ENCODE results near the gene GNAI3. TPM values are rescaled to one million over a fixed set of nuclear protein-coding genes. Genes with fewer than 3 reads are reported as not detected.
A peak's percentile ranks its signal among the peaks of the same experiment; 100 is the strongest.

The GNAI3 gene
- total RNA-seq, result 12.9 and 14.3 TPM in 2 replicates

GRCh38 chr1:109548321-109549267 is at the start of gene GNAI3:
GNAI3 (plus strand) TSS chr1:109548615; CDS start chr1:109548721, 106 bp downstream.

DNA sequence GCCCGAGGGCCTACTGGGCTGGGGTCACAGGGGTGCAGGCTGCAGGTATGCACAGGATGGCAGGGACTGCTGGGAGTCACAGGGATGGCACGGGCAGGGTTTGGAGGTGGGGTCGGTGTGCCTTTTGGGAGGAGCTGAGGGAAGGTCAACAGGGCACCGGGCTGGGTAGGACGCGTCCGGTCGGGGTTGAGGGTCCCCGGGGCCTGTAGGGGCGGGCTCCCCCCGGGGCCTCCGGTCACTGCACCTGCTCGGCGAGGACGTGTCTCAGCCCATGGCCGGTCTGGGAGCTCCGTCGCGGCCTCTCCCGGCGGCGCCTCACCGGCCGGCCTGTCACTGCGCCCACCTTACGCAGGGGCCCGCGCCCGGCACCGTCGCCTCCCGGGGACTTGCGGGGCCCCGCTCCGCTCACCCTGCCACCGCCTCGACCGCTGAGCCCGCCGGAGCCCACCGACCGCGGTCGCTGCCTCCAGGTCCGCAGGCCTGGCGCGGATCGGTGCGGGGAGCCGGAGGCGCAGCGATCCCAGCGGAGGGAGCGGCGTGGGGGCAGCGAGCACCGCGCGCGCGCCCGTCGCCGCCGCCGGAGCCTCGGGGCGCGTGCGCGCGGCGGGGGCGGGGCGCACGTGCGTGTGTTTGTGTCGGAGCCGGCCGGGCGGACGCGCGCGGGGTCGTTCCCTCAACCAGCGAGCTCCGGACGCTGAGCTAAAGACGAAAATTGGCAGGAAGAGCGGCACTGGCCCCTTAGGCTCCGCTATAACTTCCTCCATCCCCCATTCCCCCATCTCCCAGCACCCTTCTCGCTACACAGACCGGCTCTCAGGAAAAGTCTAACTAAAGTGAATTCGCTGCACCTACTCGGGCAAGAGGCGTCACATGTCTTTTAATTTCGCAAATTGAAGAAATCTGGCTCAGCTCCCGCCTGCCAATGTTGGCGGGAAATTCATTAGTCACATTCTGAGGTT is 39.0 kb upstream of the GNAI3 start, which contains the start of gene AMIGO1:
AMIGO1 (minus strand) TSS at position 552 of the 959 bp plus-strand sequence. CDS start 815 bp downstream, outside the sequence.

DNA sequence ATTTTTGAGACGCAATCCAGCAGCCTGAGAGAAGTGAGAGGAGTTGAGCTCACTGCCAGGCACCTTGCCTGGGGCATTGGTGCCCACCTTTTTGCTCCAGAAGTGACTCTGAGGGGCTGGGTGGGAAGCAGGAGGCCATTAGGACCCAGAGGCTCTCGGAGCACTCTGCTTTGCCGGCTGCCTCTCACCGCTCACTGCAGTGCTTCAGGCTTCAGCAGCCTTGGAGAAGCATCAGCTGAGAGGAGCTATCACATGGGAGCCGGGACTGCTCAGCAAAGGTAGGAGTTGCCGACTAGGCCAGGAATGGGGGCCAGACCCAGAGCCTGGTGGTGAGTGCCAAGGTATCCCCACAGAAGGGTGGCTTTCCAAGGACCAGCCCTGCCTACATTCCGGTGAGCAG is 8.7 kb upstream of the GNAI3 start, which contains the start of gene GPR61:
GPR61 (plus strand) TSS at position 197 of the 400 bp plus-strand sequence. CDS start 3,151 bp downstream, outside the sequence.

GRCh38 chr1:109619576-109620400 is 71.4 kb downstream of the GNAI3 start, which contains the start of the genes AMPD2 and GNAT2:
AMPD2 (plus strand) TSS chr1:109619837; CDS start chr1:109621176, 1,339 bp downstream.
GNAT2 (minus strand) TSS chr1:109619616; CDS start chr1:109612870, 6,746 bp downstream.

DNA sequence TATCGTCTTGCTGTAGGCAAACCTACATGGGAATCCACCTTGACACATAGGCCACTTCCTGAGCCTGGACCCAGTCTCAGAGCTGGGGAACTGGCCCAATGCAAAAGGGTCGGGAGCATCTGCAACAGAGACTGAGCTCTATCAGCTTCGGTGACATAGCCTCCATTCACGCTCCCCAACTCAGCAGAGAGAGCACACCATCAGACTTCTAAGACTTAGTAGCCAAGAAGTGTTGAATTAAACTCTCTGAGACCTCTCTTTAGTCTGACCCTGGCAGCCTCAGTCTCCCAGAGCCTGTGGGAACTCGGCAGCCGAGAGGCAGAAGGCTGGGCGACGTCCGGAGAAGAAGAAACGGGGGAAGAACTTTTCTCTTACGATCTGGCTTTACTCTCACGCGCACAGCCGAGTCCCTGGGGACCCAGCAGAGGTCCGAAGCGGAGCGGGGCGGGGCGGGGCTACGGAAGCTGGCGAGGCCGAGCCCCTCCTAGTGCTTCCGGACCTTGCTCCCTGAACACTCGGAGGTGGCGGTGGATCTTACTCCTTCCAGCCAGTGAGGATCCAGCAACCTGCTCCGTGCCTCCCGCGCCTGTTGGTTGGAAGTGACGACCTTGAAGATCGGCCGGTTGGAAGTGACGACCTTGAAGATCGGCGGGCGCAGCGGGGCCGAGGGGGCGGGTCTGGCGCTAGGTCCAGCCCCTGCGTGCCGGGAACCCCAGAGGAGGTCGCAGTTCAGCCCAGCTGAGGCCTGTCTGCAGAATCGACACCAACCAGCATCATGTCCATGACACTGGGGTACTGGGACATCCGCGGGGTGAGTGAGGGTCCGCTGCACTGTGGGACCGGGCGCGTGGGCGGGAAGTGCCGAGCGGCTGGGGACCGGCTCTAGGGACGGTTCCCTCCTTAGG is 107.5 kb downstream of the GNAI3 start, which contains the start of gene GSTM4:
GSTM4 (plus strand) TSS at position 485 of the 905 bp plus-strand sequence; CDS start at position 776, 291 bp downstream.

GRCh38 chr1:109667452-109668122 is 119.2 kb downstream of the GNAI3 start, which contains the start of gene GSTM2:
GSTM2 (plus strand) TSS chr1:109668057; CDS start chr1:109668116, 59 bp downstream.

Small RNA genes within 50 kb of the gene (small RNA-seq; reads per million reads assigned to genes)
- gene RNU6V, result 9.3 reads per million, percentile 90 among the genes with 10 or more reads in this experiment

Other genes with a start within 250 kb of the GNAI3 start
- gene MYBPHL, start 241.6 kb upstream of the GNAI3 start, total RNA-seq, result not detected in 2 replicates
- 9.6 and 13.1 TPM in 2 replicates for gene SORT1, start 150.7 kb upstream of the GNAI3 start, total RNA-seq
- gene PSMA5, start 122.2 kb upstream of the GNAI3 start, total RNA-seq, result 31.3 and 47.8 TPM in 2 replicates
- under 0.01 and 0.12 TPM in 2 replicates for gene SYPL2, start 82.1 kb upstream of the GNAI3 start, total RNA-seq
- 3.5 and 3.7 TPM in 2 replicates for gene ATXN7L2, start 64.7 kb upstream of the GNAI3 start, total RNA-seq
- gene CYB561D1, start 54.5 kb upstream of the GNAI3 start, total RNA-seq, result 11.7 and 12.2 TPM in 2 replicates
- 3.3 and 4.9 TPM in 2 replicates for gene AMIGO1, start 38.9 kb upstream of the GNAI3 start, total RNA-seq
- gene GPR61, start 8.7 kb upstream of the GNAI3 start, total RNA-seq, result not detected in 2 replicates
- gene GNAT2, start 71.0 kb downstream of the GNAI3 start, total RNA-seq, result 0.16 TPM in 1 of 2 replicates, not detected in the other
- gene AMPD2, start 71.2 kb downstream of the GNAI3 start, total RNA-seq, result 140 and 147 TPM in 2 replicates
- 16.5 and 17.5 TPM in 2 replicates for gene GSTM4, start 107.5 kb downstream of the GNAI3 start, total RNA-seq
- 27.7 and 31.9 TPM in 2 replicates for gene GSTM2, start 119.4 kb downstream of the GNAI3 start, total RNA-seq
- 18.3 TPM in 1 of 2 replicates, not detected in the other for gene GSTM1, start 139.2 kb downstream of the GNAI3 start, total RNA-seq
- gene GSTM5, start 163.6 kb downstream of the GNAI3 start, total RNA-seq, result 6.0 and 12.5 TPM in 2 replicates
- 70.7 and 124 TPM in 2 replicates for gene GSTM3, start 192.4 kb downstream of the GNAI3 start, total RNA-seq
- not detected in 2 replicates for gene EPS8L3, start 215.3 kb downstream of the GNAI3 start, total RNA-seq

Data from hair follicle dermal papilla cell (primary cell).